SK-N-SH treated with all-trans-retinoic acid at 6 μM for 48 hours (cell line): ENCODE measurements around the gene SEC61A2.

ENCODE experiments used
- ATAC-seq: fragments of 200-7000 bp; cut with Tn5 transposase; 3 replicates; pipeline ENCODE4 v1.9.1; 2020; ENCODE audit warnings: mild to moderate bottlenecking, moderate library complexity
- ARNTL ChIP-seq: fragments of 450-650 bp; formaldehyde crosslinking; IDR thresholded peaks from 2 replicates; pipeline ENCODE4 v1.5.0; 2020; ENCODE audit warnings: low read depth, mild to moderate bottlenecking, moderate library complexity, borderline replicate concordance
- BACH2 ChIP-seq: fragments of 250-450 bp; sonication (Bioruptor Pico); IDR thresholded peaks from 2 replicates; pipeline ENCODE4 v1.9.0; 2021; ENCODE audit warnings: mild to moderate bottlenecking, borderline replicate concordance
- CREB5 ChIP-seq: fragments of 250-450 bp; sonication (Bioruptor Pico); IDR thresholded peaks from 2 replicates; pipeline ENCODE4 v1.5.1; 2020; ENCODE audit warnings: low read depth, mild to moderate bottlenecking, moderate library complexity
- CSDC2 ChIP-seq: fragments of 250-450 bp; sonication (Bioruptor Pico); IDR thresholded peaks from 2 replicates; pipeline ENCODE4 v1.5.0; 2020; ENCODE audit warnings: mild to moderate bottlenecking, moderate library complexity
- CSRNP3 ChIP-seq: fragments of 250-450 bp; sonication (Bioruptor Pico); IDR thresholded peaks from 2 replicates; pipeline ENCODE4 v1.5.1; 2021; ENCODE audit warnings: mild to moderate bottlenecking, moderate library complexity
- ESRRG ChIP-seq: fragments of 250-450 bp; sonication (Bioruptor Pico); IDR thresholded peaks from 2 replicates; pipeline ENCODE4 v1.6.1; 2021; ENCODE audit warnings: mild to moderate bottlenecking
- GLIS3 ChIP-seq: fragments of 250-450 bp; sonication (Bioruptor Pico); IDR thresholded peaks from 2 replicates; pipeline ENCODE4 v1.5.0; 2020; ENCODE audit warnings: mild to moderate bottlenecking, moderate library complexity
- ISL1 ChIP-seq: fragments of 250-450 bp; sonication (Bioruptor Pico); IDR thresholded peaks from 2 replicates; pipeline ENCODE4 v2.1.2; 2022; ENCODE audit warnings: mild to moderate bottlenecking, moderate library complexity
- OSR1 ChIP-seq: fragments of 250-450 bp; sonication (Bioruptor Pico); IDR thresholded peaks from 2 replicates; pipeline ENCODE4 v1.8.0; 2022; ENCODE audit warnings: moderate library complexity, mild to moderate bottlenecking, inconsistent platforms
- POU6F1 ChIP-seq: fragments of 250-450 bp; sonication (Bioruptor Pico); IDR thresholded peaks from 2 replicates; pipeline ENCODE4 v1.8.0; 2021; ENCODE audit warnings: low read depth, mild to moderate bottlenecking, moderate library complexity, borderline replicate concordance
- RARB ChIP-seq: fragments of 250-450 bp; sonication (Bioruptor Pico); IDR thresholded peaks from 2 replicates; pipeline ENCODE4 v1.8.0; 2021; ENCODE audit warnings: mild to moderate bottlenecking, moderate library complexity
- TOX ChIP-seq: fragments of 250-450 bp; sonication (Bioruptor Pico); IDR thresholded peaks from 2 replicates; pipeline ENCODE4 v1.8.0; 2021; ENCODE audit warnings: mild to moderate bottlenecking, moderate library complexity, borderline replicate concordance
- TSHZ2 ChIP-seq: fragments of 250-450 bp; sonication (Bioruptor Pico); IDR thresholded peaks from 2 replicates; pipeline ENCODE4 v1.5.0; 2020; ENCODE audit warnings: mild to moderate bottlenecking, moderate library complexity
- ZC3H10 ChIP-seq: fragments of 250-450 bp; sonication (Bioruptor Pico); IDR thresholded peaks from 2 replicates; pipeline ENCODE4 v1.5.1; 2021; ENCODE audit warnings: mild to moderate bottlenecking, moderate library complexity
- ZFP3 ChIP-seq: fragments of 250-450 bp; sonication (Bioruptor Pico); IDR thresholded peaks from 2 replicates; pipeline ENCODE4 v1.5.0; 2020; ENCODE audit warnings: mild to moderate bottlenecking, moderate library complexity
- ZNF565 ChIP-seq: fragments of 450-650 bp; formaldehyde crosslinking; conservative IDR thresholded peaks from 2 replicates; pipeline ENCODE4 v1.5.0; 2020; ENCODE audit warnings: low read depth, mild to moderate bottlenecking, moderate library complexity
- ZNF70 ChIP-seq: fragments of 450-650 bp; formaldehyde crosslinking; IDR thresholded peaks from 2 replicates; pipeline ENCODE4 v1.5.0; 2020; ENCODE audit warnings: mild to moderate bottlenecking, moderate library complexity
- ZNF8 ChIP-seq: fragments of 450-650 bp; formaldehyde crosslinking; IDR thresholded peaks from 2 replicates; pipeline ENCODE4 v1.5.0; 2020; ENCODE audit warnings: mild to moderate bottlenecking, moderate library complexity

SEC61A2 gene

GRCh38 chr10:12129222-12130111, at the start of gene SEC61A2:
TSS of gene SEC61A2 (plus strand) at chr10:12129677. CDS start at chr10:12129788, 111 bp downstream.
- peak; percentile 92 for ATAC-seq
- TF ChIP-seq ISL1 (CRISPR knock-in tag), result no peak
- no peak for TF ChIP-seq CREB5 (CRISPR knock-in tag)
- no peak for TF ChIP-seq OSR1
- no peak for TF ChIP-seq POU6F1 (CRISPR knock-in tag)
- TF ChIP-seq ZFP3 (CRISPR knock-in tag), result no peak
- TF ChIP-seq ZC3H10 (CRISPR knock-in tag), result no peak
- no peak for TF ChIP-seq TSHZ2 (CRISPR knock-in tag)
- no peak for TF ChIP-seq ARNTL
- TF ChIP-seq ZNF70 (CRISPR knock-in tag), result no peak
- TF ChIP-seq, all 23 proteins: peak for 0

- no peak for ATAC-seq
- TF ChIP-seq ZNF8 (CRISPR knock-in tag), result no peak
- TF ChIP-seq GLIS3 (CRISPR knock-in tag), result no peak
- no peak for TF ChIP-seq TOX
- TF ChIP-seq ZNF565 (CRISPR knock-in tag), result no peak
- no peak for TF ChIP-seq TSHZ2 (CRISPR knock-in tag)
- TF ChIP-seq RARB (CRISPR knock-in tag), result no peak
- no peak for TF ChIP-seq CSDC2 (CRISPR knock-in tag)
- no peak for TF ChIP-seq POU6F1 (CRISPR knock-in tag)
Measured at GRCh38 chr10:12081470-12081869, 48.0 kb upstream of the SEC61A2 start.

GRCh38 chr10:12081879-12082557, 47.5 kb upstream of the SEC61A2 start:
- ATAC-seq, result peak; percentile 32; the same call in 2 of the 3 replicates

More at GRCh38 chr10:12081879-12082557, 47.5 kb upstream of the SEC61A2 start:
- TF ChIP-seq BACH2 (no peak), CSRNP3 (CRISPR knock-in tag) (no peak), ESRRG (CRISPR knock-in tag) (no peak), ZFP3 (CRISPR knock-in tag) (no peak), GLIS3 (CRISPR knock-in tag) (no peak)
